NT2/D1 (cell line): ENCODE results near the gene NAT10.
"Not testable (repeated sequence)": the region's sequence is repeated elsewhere in the genome, so short reads cannot be mapped to it uniquely, and the experiment has no call there.

Experiments
- DNase-seq: peaks from one replicate; pipeline ENCODE4 v3.0.0-alpha.2; 2011; ENCODE audit warnings: low read depth, low spot score
- H3K27me3 ChIP-seq: 2 replicates; pipeline ENCODE4 v1.6.0; 2011; ENCODE audit warnings: mild to moderate bottlenecking; ENCODE audit not compliant: insufficient read length, insufficient read depth
- H3K36me3 ChIP-seq: 2 replicates; pipeline ENCODE4 v1.6.1; 2011; ENCODE audit warnings: mild to moderate bottlenecking, low read length, mixed read lengths; ENCODE audit not compliant: insufficient read depth, insufficient read length
- H3K4me1 ChIP-seq: 2 replicates; pipeline ENCODE4 v1.5.1; 2011; ENCODE audit not compliant: insufficient read depth, insufficient read length
- H3K4me3 ChIP-seq: 2 replicates; pipeline ENCODE4 v1.5.1; 2011; ENCODE audit warnings: low read depth; ENCODE audit not compliant: insufficient read length
- H3K9ac ChIP-seq: 2 replicates; pipeline ENCODE4 v1.6.0; 2011; ENCODE audit warnings: low read depth; ENCODE audit not compliant: insufficient read length
- H3K9me3 ChIP-seq: 2 replicates; pipeline ENCODE4 v1.5.1; 2011; ENCODE audit warnings: mild to moderate bottlenecking, low read length; ENCODE audit not compliant: insufficient read depth
- SUZ12 ChIP-seq: IDR thresholded peaks from 2 replicates; pipeline ENCODE4 v1.6.1; 2011; ENCODE audit not compliant: insufficient read length, insufficient read depth; ENCODE audit errors: extremely low read depth
- YY1 ChIP-seq: IDR thresholded peaks from 2 replicates; pipeline ENCODE4 v1.6.1; 2011; ENCODE audit not compliant: insufficient read length, insufficient read depth
- ZNF274 ChIP-seq: IDR thresholded peaks from 2 replicates; pipeline ENCODE4 v1.6.1; 2011; ENCODE audit warnings: mild to moderate bottlenecking, low read depth, low read length

The NAT10 gene

GRCh38 chr11:34179026-34179675, 73.7 kb downstream of the NAT10 start:
- H3K36me3 ChIP-seq: peaks cover 13% of the 10 kb centered on the region
- DNase-seq: no peak
- no peaks in the 10 kb centered on the region for H3K27me3 ChIP-seq
- no peak overlapping the region for H3K9ac ChIP-seq
- H3K4me1 ChIP-seq: peaks cover 6% of the 10 kb centered on the region
- H3K4me3 ChIP-seq: no peak overlapping the region
- H3K9me3 ChIP-seq: no peaks in the 10 kb centered on the region
- no peak for TF ChIP-seq ZNF274
- no peak for TF ChIP-seq SUZ12
- TF ChIP-seq YY1: no peak

DNA sequence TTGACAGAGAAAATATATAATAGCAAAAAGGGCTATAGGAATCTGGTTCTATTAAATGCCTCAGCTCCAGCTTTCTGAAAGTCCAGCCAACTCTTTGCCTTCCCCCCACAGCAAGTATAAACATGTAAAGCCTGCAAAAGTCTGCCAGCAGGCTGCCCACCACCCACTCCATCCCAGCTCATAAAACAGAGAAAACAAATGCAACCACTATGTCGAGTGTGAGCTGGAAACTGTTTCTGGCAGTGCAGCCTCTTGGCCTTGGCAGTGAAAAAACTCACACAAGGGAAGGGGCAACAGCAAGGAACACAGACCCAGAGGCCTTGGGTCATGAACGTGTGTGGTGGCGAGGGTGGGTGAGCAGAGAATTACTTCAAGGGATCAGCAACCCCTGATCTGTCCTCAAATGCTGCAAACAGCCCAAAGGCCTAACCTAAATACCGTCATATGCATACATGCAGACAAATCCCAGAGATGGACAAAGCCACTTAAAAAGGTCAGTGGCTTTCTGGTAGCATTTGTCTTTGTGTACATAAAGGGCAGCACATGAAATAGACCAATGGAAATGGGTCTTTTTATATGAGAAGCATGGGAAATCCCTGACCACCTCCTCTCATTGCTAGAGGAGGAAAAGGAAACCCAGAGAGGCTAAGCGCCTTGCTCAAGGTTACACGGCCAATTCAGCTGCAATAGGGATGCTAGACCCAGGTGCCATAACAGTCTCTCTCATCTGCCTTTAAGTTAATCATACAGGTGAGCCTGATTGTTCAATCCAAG, 74.8 kb downstream of the NAT10 start:
- no peak for DNase-seq
- TF ChIP-seq YY1: no peak
- no peak for TF ChIP-seq SUZ12
- TF ChIP-seq ZNF274: no peak
- Histone ChIP-seq H3K9ac (no peak overlapping the region), H3K4me1 (peaks cover 6% of the 10 kb centered on the region), H3K9me3 (no peaks in the 10 kb centered on the region), H3K4me3 (no peak overlapping the region), H3K36me3 (peaks cover 13% of the 10 kb centered on the region), H3K27me3 (no peaks in the 10 kb centered on the region)

DNA sequence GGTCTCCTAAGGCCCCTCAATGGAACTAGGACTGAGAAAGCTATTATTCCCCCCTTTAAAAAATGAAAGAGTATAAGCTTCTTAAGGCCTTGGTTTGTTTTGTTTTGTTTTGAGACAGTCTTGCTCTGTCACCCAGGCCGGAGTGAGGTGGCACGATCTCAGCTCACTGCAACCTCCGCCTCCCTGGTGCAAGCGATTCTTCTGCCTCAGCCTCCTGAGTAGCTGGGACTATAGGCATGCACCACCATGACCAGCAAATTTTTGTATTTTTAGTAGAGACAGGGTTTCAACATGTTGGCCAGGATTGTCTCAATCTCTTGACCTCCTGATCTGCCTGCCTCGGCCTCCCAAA, 75.4 kb downstream of the NAT10 start:
- not testable (repeated sequence) for H3K9ac ChIP-seq, H3K4me1 ChIP-seq, H3K27me3 ChIP-seq, H3K4me3 ChIP-seq, H3K9me3 ChIP-seq, DNase-seq
- peaks cover 13% of the 10 kb centered on the region for H3K36me3 ChIP-seq

GRCh38 chr11:34181251-34181650, 75.8 kb downstream of the NAT10 start:
- Histone ChIP-seq H3K36me3 (peaks cover 13% of the 10 kb centered on the region), H3K9me3 (no peaks in the 10 kb centered on the region), H3K27me3 (no peaks in the 10 kb centered on the region), H3K9ac (no peak overlapping the region), H3K4me1 (peaks cover 4% of the 10 kb centered on the region), H3K4me3 (no peak overlapping the region)
- DNase-seq: no peak
- TF ChIP-seq YY1: no peak
- TF ChIP-seq ZNF274: no peak
- TF ChIP-seq SUZ12: no peak

DNA sequence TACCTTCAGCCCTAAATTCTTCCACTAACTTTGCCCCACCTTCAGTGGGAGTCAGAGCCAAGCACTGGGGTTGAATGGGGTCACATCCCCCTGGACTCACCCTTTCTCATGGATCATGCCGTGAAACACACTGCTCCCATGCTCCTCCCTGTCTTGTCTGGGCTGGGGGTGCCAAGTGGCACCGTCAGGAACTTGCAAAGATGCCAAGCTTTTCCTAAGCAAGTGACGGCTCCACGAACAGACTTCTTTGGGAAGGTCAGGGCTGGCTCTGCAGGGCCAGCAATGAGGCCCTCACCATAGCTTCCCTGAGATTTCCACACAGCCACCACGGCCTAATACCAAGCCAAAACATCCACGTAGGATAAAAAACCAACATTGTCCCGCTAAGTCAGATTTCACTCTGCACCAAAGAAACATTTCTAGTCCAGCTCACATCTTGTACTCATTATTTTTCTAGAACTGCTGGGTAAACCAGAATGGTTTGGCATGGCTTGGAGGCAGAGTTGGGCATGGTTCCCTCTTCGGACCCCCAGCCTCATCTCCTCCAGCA, 76.5 kb downstream of the NAT10 start:
- DNase-seq: no peak
- no peak overlapping the region for H3K4me3 ChIP-seq
- TF ChIP-seq ZNF274 (no peak), YY1 (no peak), SUZ12 (no peak)
- H3K36me3 ChIP-seq: peaks cover 13% of the 10 kb centered on the region
- no peaks in the 10 kb centered on the region for H3K27me3 ChIP-seq
- peaks cover 7% of the 10 kb centered on the region for H3K4me1 ChIP-seq
- no peaks in the 10 kb centered on the region for H3K9me3 ChIP-seq
- H3K9ac ChIP-seq: no peak overlapping the region

DNA sequence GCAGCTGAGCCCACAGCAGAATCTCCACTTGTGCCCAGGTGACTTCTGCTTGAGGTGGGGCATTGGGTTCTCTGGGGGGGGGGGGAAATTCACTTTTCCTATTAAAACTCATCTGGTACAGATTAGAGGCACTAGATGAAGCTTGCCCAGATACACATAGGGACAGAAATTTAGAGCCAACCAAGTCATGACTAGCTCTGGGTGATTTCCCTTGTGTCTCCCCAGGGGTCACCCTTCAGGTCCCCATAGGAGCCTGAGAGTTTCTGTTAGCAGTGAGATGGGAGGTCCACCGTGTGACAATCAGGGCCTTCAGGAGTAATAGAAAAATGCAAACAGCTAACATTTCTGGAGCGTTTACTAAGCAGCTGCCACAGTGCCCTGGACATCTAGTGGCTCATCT, 77.0 kb downstream of the NAT10 start:
- no peak for TF ChIP-seq SUZ12
- TF ChIP-seq YY1: no peak
- TF ChIP-seq ZNF274: no peak
- DNase-seq: no peak
- Histone ChIP-seq H3K4me1 (peaks cover 7% of the 10 kb centered on the region), H3K9ac (no peak overlapping the region), H3K27me3 (no peaks in the 10 kb centered on the region), H3K4me3 (no peak overlapping the region), H3K36me3 (peaks cover 13% of the 10 kb centered on the region), H3K9me3 (no peaks in the 10 kb centered on the region)

- no peaks in the 10 kb centered on the region for H3K27me3 ChIP-seq
- peaks cover 13% of the 10 kb centered on the region for H3K36me3 ChIP-seq
- no peak for TF ChIP-seq ZNF274
- no peak for TF ChIP-seq SUZ12
- no peak for TF ChIP-seq YY1
- DNase-seq: no peak
- H3K4me1 ChIP-seq: peaks cover 7% of the 10 kb centered on the region
- no peak overlapping the region for H3K9ac ChIP-seq
- H3K9me3 ChIP-seq: no peaks in the 10 kb centered on the region
- H3K4me3 ChIP-seq: no peak overlapping the region
Observed at GRCh38 chr11:34182921-34183685, 77.7 kb downstream of the NAT10 start.
